Hindlimb muscle (tissue), 1 donor: ENCODE data around the gene POLRMT. TPM values are rescaled to one million over a fixed set of nuclear protein-coding genes. Genes with fewer than 3 reads are reported as not detected.
A peak's percentile ranks its signal among the peaks of the same experiment; 100 is the strongest.

Experiments
- DNase-seq: peaks from one replicate; pipeline ENCODE4 v3.0.0-alpha.2; 2013
- polyA plus RNA-seq: library from polyadenylated mRNA; unstranded; fragments of 120-200 nt; gene quantifications from one replicate; pipeline ENCODE4 v1.2.1, GENCODE V29; 2013; ENCODE audit not compliant: insufficient read length

The POLRMT gene
- polyA plus RNA-seq, 1 donor: 36.0 TPM

GRCh38 chr19:577439-578392 is 55.6 kb downstream of the POLRMT start:
- no peak for DNase-seq

DNA sequence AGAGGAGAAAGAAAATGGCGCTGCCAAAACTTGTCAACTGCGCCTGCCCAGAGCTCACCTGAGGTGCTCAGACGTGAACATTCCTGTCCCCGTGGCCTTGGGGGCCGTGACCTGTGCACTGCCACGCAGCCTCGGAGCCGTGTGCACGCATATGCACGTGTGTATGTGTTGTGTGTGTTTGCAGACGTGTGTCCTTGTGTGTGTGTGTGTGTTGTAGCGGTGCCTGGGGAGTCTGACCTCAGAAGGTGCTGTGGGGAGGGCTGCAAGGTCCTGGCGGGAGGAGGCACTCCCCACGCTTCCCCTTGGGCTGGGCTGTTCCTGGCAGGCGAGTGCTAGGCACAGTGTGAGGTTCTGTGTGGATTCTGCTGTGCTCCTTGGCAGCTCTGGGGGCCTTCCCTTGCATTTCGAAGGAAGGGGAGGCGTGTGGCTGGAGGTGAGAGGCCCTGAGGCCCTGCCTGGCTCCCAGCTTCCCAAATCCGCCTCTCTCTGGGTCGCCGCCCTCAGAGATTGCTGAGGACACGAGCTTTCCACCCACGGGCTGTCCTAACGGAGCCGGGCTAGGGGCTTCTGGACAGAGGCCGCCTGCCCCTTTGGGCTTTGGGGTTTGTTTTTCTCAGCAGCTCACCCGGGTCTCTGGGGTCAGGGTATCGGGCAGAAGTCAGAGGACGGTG is 56.4 kb downstream of the POLRMT start:
- DNase-seq: no peak

DNA sequence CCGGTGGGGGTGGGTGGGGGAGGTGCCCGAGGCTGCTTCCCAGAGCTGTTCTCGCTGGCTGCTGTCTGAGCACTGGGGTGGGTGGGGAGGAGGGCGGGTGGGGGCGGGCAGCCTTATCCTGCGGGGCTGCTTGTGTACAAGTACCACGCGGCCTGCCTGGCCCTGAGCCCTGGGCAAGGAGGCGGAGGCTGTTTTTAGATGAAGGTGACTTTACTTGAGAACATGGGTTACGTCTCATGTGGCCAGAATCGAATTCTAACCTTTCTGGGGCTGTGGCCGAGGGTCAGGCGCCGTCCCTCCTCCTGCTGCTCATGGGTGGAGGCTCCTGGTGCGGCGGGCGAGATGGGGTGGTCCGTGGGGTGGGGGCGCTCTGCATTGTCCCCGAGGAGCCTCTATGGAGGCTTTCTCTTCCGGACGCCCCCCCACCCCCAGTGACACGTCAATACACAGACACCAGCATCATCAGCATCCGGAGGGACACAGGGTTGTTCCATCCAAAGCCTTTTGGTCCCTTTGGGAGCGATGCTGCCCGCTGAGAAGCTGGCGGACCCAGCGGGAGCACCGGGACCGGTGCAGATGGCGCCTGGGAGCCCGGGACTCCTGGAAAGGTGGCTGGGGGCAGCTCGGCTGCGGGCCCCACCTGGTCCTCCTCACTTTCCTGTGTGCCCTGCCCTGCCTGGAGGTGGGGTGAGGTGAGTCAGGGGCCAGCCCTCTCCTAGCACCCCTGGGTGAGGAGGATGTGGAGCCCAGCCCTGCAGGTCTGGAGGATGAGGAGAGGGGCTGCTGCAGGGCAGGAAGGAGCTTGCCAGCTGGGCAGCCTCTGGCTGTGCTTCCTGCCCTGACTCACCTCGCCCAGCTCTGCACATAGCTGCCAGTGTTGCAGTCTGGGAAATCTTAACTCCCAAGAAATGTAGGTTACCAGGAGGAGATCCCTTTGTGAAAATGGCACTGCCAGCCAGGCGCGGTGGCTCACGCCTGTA is 57.5 kb downstream of the POLRMT start:
- DNase-seq: no peak

GRCh38 chr19:574658-575526 is 58.4 kb downstream of the POLRMT start:
- DNase-seq: no peak

GRCh38 chr19:573519-573825 is 59.9 kb downstream of the POLRMT start:
- DNase-seq: no peak

- DNase-seq: peak; percentile 62
Observed at GRCh38 chr19:572743-573518, 60.4 kb downstream of the POLRMT start.

GRCh38 chr19:572140-572742 is 61.1 kb downstream of the POLRMT start, which contains the start of gene BSG:
Gene BSG (plus strand): TSS chr19:572596. CDS start chr19:572635, 39 bp downstream.
- DNase-seq: peak; percentile 99

GRCh38 chr19:571566-571974 is 61.8 kb downstream of the POLRMT start:
- no peak for DNase-seq

GRCh38 chr19:570937-571565 is 62.3 kb downstream of the POLRMT start:
- DNase-seq: peak; percentile 35

DNA sequence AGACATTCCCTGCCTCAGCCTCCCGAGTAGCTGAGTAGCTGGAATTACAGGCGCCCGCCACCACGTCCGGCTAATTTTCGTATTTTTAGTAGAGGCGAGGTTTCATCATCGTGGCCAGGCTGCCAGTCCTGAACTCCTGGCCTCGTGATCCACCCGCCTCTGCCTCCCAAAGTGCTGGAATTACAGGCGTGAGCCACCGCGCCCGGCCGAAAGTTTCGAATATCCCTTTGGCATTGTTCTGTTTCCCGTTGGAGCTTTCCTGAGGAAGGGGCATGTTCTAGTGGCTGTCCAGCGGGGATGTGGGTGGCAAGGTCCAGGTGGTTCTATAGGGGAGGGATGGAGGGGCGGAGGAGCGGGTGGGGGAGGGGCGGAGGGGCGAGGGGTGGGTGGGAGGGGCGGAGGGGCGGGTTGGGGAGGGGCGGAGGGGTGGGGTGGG is 63.1 kb downstream of the POLRMT start:
- DNase-seq: no peak

DNA sequence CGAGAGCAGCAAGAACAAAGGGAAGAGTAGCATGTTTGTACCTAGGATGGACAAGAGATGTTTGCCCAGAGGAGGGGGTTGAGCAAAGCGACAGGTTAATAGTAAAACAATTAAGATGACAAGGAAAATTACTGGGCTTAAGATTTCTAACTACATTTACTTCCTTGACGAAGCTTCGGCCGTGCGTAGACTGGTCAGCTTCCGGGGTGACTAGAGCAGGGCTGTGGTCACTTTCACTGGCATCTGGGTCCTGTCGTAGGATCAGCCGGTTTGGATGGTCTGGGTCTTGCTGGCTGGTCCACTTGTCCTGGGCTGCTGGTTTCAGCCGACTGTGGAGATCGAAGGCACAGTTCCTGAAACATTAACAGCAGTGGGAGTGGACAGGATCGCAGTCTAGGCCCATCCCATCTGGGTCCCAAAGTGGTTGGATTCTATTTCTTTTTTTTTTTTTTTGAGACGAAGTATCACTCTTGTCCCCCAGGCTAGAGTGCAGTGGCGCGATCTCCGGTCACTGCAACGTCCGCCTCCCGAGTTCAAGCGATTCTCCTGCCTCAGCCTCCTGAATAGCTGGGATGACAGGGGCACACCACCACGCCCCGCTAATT is 65.9 kb downstream of the POLRMT start:
- no peak for DNase-seq

Other genes with a start within 250 kb of the POLRMT start
- 1.3 TPM for gene C2CD4C, start 224.4 kb downstream of the POLRMT start, polyA plus RNA-seq
- 39.7 TPM for gene SHC2, start 172.5 kb downstream of the POLRMT start, polyA plus RNA-seq
- gene MADCAM1, start 137.1 kb downstream of the POLRMT start, polyA plus RNA-seq: 11.9 TPM
- 10.1 TPM for gene TPGS1, start 126.0 kb downstream of the POLRMT start, polyA plus RNA-seq
- 78.5 TPM for gene CDC34, start 101.8 kb downstream of the POLRMT start, polyA plus RNA-seq
- 0.21 TPM for gene GZMM, start 89.5 kb downstream of the POLRMT start, polyA plus RNA-seq
- gene BSG, start 60.9 kb downstream of the POLRMT start, polyA plus RNA-seq: 227 TPM
- 0.09 TPM for gene HCN2, start 43.7 kb downstream of the POLRMT start, polyA plus RNA-seq
- 0.28 TPM for gene FGF22, start 6.3 kb upstream of the POLRMT start, polyA plus RNA-seq
- 32.3 TPM for gene RNF126, start 29.7 kb upstream of the POLRMT start, polyA plus RNA-seq
- 17.9 TPM for gene FSTL3, start 42.9 kb upstream of the POLRMT start, polyA plus RNA-seq
- gene PRSS57, start 61.9 kb upstream of the POLRMT start, polyA plus RNA-seq: 0.32 TPM
- 47.0 TPM for gene PALM, start 75.4 kb upstream of the POLRMT start, polyA plus RNA-seq
- gene MISP, start 117.6 kb upstream of the POLRMT start, polyA plus RNA-seq: 0.21 TPM
- 127 TPM for gene PTBP1, start 163.9 kb upstream of the POLRMT start, polyA plus RNA-seq
- not detected for gene PLPPR3, start 188.4 kb upstream of the POLRMT start, polyA plus RNA-seq
- 3.2 TPM for gene AZU1, start 194.3 kb upstream of the POLRMT start, polyA plus RNA-seq
- gene PRTN3, start 207.5 kb upstream of the POLRMT start, polyA plus RNA-seq: 6.1 TPM
- gene ELANE, start 218.8 kb upstream of the POLRMT start, polyA plus RNA-seq: 0.89 TPM
- gene CFD, start 226.1 kb upstream of the POLRMT start, polyA plus RNA-seq: 4.1 TPM